A549 (cell line): ENCODE measurements around the gene TCF23. TPM values are rescaled to one million over a fixed set of nuclear protein-coding genes. Genes with fewer than 3 reads are reported as not detected.
A peak's percentile ranks its signal among the peaks of the same experiment; 100 is the strongest.

Source experiments
- ATAC-seq, 2 experiments: fragments of 200-7000 bp in 1 of 2; fragments of >200 bp in 1 of 2; cut with Nextera tagmentation in 1 of 2; cut with Tn5 transposase in 1 of 2; 3 replicates each; pipeline versions ENCODE4 v1.8.0 to v1.9.1; 2018 to 2020; ENCODE audit warnings: mild to moderate bottlenecking in 1 of 2, moderate library complexity in 1 of 2
- CTCF ChIA-PET: fragments of 300-600 bp; sonication (Branson Sonifier 250); formaldehyde crosslinking; extraction: SDS; loops from one replicate; lab custom pipeline; 2021; ENCODE audit warnings: antibody characterized with exemption, inconsistent platforms; lab: Yijun Ruan, JAX
- POLR2A ChIA-PET: fragments of 350-600 bp; formaldehyde crosslinking; extraction: SDS; loops from one replicate; lab custom pipeline; 2021; ENCODE audit warnings: antibody characterized with exemption, inconsistent platforms; lab: Yijun Ruan, JAX
- DNase-seq, 2 experiments: peaks; one replicate each; pipeline versions ENCODE4 v3.0.0 to v3.0.0-alpha.2; 2011 to 2016; ENCODE audit warnings: low read depth in 1 of 2, low spot score in 1 of 2
- FAIRE-seq: peaks from 2 replicates; lab custom pipeline; 2011; peaks lifted over from hg19 to GRCh38; lab: Jason Lieb, UNC
- H3K27ac ChIP-seq, 2 experiments: fragments of >200 bp; sonication (Bioruptor Twin); formaldehyde crosslinking; 3 replicates each; pipeline ENCODE4 v1.5.1; 2016 to 2017
- H3K4me1 ChIP-seq: fragments of >200 bp; sonication (Bioruptor Twin); formaldehyde crosslinking; 3 replicates; pipeline ENCODE4 v1.6.1; 2016
- H3K4me2 ChIP-seq: fragments of >200 bp; sonication (Bioruptor Twin); formaldehyde crosslinking; 3 replicates; pipeline ENCODE4 v1.6.1; 2016
- H3K4me3 ChIP-seq: fragments of >200 bp; sonication (Bioruptor Twin); formaldehyde crosslinking; 3 replicates; pipeline ENCODE4 v1.5.1; 2016
- H3K9me3 ChIP-seq: fragments of >200 bp; sonication (Bioruptor Twin); formaldehyde crosslinking; 3 replicates; pipeline ENCODE4 v1.6.1; 2016
- BHLHE40 ChIP-seq: IDR thresholded peaks from 2 replicates; pipeline ENCODE4 v1.6.1; 2012; ENCODE audit warnings: low read depth, low read length, inconsistent platforms
- CHD4 ChIP-seq: fragments of 200-600 bp; sonication (generic); IDR thresholded peaks from 2 replicates; pipeline ENCODE4 v1.6.1; 2016; ENCODE audit warnings: antibody characterized with exemption, mild to moderate bottlenecking, borderline replicate concordance
- EP300 ChIP-seq, 2 experiments: fragments of >200 bp; sonication (Bioruptor Twin); formaldehyde crosslinking; IDR thresholded peaks; 2 replicates in 1 of 2; 3 replicates in 1 of 2; pipeline ENCODE4 v1.6.1; 2016 to 2017
- ESRRA ChIP-seq: fragments of 150-350 bp; IDR thresholded peaks from 2 replicates; pipeline ENCODE4 v1.6.1; 2014; ENCODE audit warnings: mild to moderate bottlenecking, low read length, borderline replicate concordance
- FOXS1 ChIP-seq: fragments of 250-450 bp; sonication (Bioruptor Pico); IDR thresholded peaks from 2 replicates; pipeline ENCODE4 v1.5.0; 2020; ENCODE audit warnings: mild to moderate bottlenecking, moderate library complexity
- GATA3 ChIP-seq: IDR thresholded peaks from 2 replicates; pipeline ENCODE4 v1.6.1; 2012; ENCODE audit warnings: borderline replicate concordance
- HOXB5 ChIP-seq: fragments of 250-450 bp; sonication (Bioruptor Pico); IDR thresholded peaks from 2 replicates; pipeline ENCODE4 v1.5.0; 2020; ENCODE audit warnings: mild to moderate bottlenecking, moderate library complexity
- JUN ChIP-seq, 2 experiments: fragments of >200 bp; sonication (Bioruptor Twin); formaldehyde crosslinking; IDR thresholded peaks; 2 replicates in 1 of 2; 3 replicates in 1 of 2; pipeline ENCODE4 v1.6.1; 2016 to 2017
- JUNB ChIP-seq: fragments of >200 bp; sonication (Bioruptor Twin); formaldehyde crosslinking; IDR thresholded peaks from 2 replicates; pipeline ENCODE4 v1.6.1; 2016
- MAZ ChIP-seq: fragments of 150-350 bp; IDR thresholded peaks from 2 replicates; pipeline ENCODE4 v1.6.1; 2014; ENCODE audit warnings: antibody characterized with exemption, low read depth, low read length, borderline replicate concordance
- MYC ChIP-seq: IDR thresholded peaks from 2 replicates; pipeline ENCODE4 v1.6.1; 2012; ENCODE audit warnings: mild to moderate bottlenecking, inconsistent platforms, low read length, improper control_type of control experiment, borderline replicate concordance
- NFE2L2 ChIP-seq: fragments of 150-350 bp; conservative IDR thresholded peaks from 2 replicates; pipeline ENCODE4 v1.6.1; 2014; ENCODE audit warnings: low read length
- POLR2A ChIP-seq: IDR thresholded peaks from 2 replicates; pipeline ENCODE4 v1.6.1; 2012; ENCODE audit warnings: mild to moderate bottlenecking, low read length
- SMC3 ChIP-seq: fragments of >200 bp; sonication (Bioruptor Twin); formaldehyde crosslinking; IDR thresholded peaks from 3 replicates; pipeline ENCODE4 v1.6.1; 2018; ENCODE audit warnings: inconsistent platforms
- SREBF2 ChIP-seq: fragments of 450-650 bp; IDR thresholded peaks from 2 replicates; pipeline ENCODE4 v1.6.1; 2014; ENCODE audit warnings: mild to moderate bottlenecking, moderate library complexity
- TP53 ChIP-seq: fragments of 250-450 bp; sonication (Bioruptor Pico); IDR thresholded peaks from 2 replicates; pipeline ENCODE4 v1.5.0; 2021; ENCODE audit warnings: mild to moderate bottlenecking, moderate library complexity
- ZFP36 ChIP-seq: fragments of 450-650 bp; IDR thresholded peaks from 2 replicates; pipeline ENCODE4 v1.6.1; 2014; ENCODE audit warnings: borderline replicate concordance; ENCODE audit not compliant: partially characterized antibody
- WGBS: methylation state at CpG from one replicate; pipeline ENCODE4 v1.1.6; 2017; ENCODE audit errors: missing lambda C conversion rate; 5-methylcytosine and 5-hydroxymethylcytosine counted together
- polyA plus RNA-seq, 4 experiments: library from polyadenylated mRNA; depleted of rRNA in 3 of 4; stranded (reverse); fragments of >200 nt; fragmentation: RNase III in 1 of 4; extraction: RNeasy Plus Mini Kit Qiagen cat#74134 plus additional on column Dnase treatment in 1 of 4; gene quantifications; 2 replicates in 3 of 4; 3 replicates in 1 of 4; pipeline ENCODE4 v1.2.3, GENCODE V29; 2011 to 2017
- TF ChIP-seq, protein P1 (sequence below): IDR thresholded peaks from 2 replicates; pipeline ENCODE4 v1.6.1; 2012
- TF ChIP-seq, protein P2 (sequence below): IDR thresholded peaks from 2 replicates; pipeline ENCODE4 v1.6.1; 2012; ENCODE audit warnings: low read depth, borderline replicate concordance
- TF ChIP-seq, protein P3 (sequence below): fragments of >200 bp; sonication (Bioruptor Twin); formaldehyde crosslinking; IDR thresholded peaks from 3 replicates; pipeline ENCODE4 v1.5.1; 2016
- TF ChIP-seq, protein P4 (sequence below): fragments of >200 bp; sonication (Bioruptor Twin); formaldehyde crosslinking; IDR thresholded peaks from 3 replicates; pipeline ENCODE4 v1.6.1; 2016
- TF ChIP-seq, protein P5 (sequence below): fragments of 250-450 bp; sonication (Bioruptor Pico); IDR thresholded peaks from 2 replicates; pipeline ENCODE4 v1.5.0; 2021; ENCODE audit warnings: mild to moderate bottlenecking, moderate library complexity, borderline replicate concordance

TCF23 gene
- polyA plus RNA-seq, 2 of the 4 experiments (the other 2 are of a cell fraction), result not detected

DNA sequence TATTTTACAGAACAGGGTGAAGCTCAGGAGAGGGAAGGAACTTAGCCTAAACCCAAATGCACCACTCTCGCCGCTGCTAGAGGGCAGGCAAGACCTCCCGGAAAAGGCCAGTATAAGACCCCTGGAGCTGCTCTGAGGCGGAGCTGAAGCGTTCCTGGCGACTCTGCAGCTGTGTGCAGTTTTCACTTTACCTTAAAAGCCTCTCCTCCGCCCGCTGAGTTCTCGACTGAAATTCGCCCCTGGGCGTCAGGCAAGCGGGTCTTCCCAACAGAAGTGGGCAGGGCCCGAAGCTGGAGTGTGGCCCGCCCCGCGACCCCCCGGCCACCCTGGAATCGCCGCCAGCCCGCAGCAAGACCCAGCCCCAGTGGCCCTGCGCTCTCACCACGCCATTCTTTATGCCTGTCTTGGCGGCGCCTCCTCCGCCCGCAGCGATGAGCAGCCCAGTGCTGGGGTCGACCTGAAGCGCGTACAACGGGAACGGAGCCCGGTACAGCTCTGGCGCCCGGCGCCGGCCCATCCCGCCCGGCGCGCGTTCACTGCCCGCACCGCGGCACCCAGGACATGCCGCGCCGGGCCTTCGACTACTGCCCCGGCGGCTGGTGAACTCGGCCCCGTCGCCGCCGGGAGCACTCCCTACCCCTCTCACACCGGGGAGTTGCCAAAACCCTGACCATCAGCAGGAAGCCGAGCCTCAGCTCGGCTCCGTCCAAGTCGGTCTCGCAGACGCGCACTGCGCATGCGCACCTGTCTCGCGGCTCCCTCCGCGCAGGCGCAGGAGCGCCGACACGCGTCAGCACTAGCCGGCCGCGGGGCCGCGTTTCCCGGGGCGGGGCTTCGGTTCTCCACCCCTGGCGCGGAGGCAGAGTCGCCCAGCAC is 14.7 kb upstream of the TCF23 start, which contains the start of gene PREB (continued):
- TF ChIP-seq, protein P1, sequence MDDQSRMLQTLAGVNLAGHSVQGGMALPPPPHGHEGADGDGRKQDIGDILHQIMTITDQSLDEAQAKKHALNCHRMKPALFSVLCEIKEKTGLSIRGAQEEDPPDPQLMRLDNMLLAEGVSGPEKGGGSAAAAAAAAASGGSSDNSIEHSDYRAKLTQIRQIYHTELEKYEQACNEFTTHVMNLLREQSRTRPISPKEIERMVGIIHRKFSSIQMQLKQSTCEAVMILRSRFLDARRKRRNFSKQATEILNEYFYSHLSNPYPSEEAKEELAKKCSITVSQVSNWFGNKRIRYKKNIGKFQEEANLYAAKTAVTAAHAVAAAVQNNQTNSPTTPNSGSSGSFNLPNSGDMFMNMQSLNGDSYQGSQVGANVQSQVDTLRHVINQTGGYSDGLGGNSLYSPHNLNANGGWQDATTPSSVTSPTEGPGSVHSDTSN, result no peak; the same call in 1 of the 2 replicates
- TF ChIP-seq BHLHE40 (no peak), NFE2L2 (no peak), SREBF2 (no peak)
- TF ChIP-seq, all 56 proteins: peak for 6

DNA sequence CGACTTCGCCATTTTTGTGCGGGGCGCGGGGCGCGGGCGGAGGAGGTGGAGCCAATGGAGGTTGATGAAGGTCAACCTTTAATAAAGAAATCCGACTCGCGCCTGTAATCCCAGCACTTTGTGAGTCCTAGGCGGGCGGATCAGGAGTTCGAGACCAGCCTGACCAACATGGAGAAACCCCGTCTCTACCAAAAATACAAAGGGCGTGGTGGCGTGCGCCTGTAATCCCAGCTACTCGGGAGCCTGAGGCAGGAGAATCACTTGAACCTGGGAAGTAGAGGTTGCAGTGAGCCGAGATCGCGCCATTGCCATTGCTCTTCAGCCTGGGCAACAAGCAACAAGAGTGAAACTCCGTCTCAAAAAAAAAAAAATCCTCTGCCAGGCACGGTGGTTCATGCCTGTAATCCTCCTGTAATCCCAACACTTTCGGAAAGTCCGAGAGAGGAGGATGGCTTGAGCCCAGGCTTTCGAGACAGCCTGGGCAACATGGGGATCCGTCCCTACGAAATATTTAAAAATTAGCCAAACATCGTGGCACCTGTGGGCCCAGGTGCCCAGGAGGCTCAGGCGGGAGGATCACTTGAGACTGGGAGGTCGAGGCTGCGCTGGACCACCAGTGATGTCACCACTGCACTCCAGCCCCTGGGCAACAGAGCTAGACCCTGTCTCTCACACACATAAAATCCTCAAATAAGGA is 13.9 kb upstream of the TCF23 start:
- 47% methylated on average over 33 of the region's 33 CpGs for WGBS
- no peak; a peak in 1 of 6 replicates for ATAC-seq
- POLR2A ChIA-PET, result interaction anchor here (1.3 to 2.6 kb wide), 3 partner anchors 11 to 77 kb away, joined by 3 to 17 read pairs (median 5); partner anchors contain the start of genes ABHD1, ATRAID, OST4 and SLC5A6
- no peak for FAIRE-seq
- TF ChIP-seq, protein P2, sequence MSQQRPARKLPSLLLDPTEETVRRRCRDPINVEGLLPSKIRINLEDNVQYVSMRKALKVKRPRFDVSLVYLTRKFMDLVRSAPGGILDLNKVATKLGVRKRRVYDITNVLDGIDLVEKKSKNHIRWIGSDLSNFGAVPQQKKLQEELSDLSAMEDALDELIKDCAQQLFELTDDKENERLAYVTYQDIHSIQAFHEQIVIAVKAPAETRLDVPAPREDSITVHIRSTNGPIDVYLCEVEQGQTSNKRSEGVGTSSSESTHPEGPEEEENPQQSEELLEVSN, result peak; percentile 31; the same call in 1 of the 2 replicates
- no peak for TF ChIP-seq GATA3
- no peak for TF ChIP-seq MAZ
- 0 out of 2 replicates have a peak, but pooled peaks have one; percentile 63 for TF ChIP-seq CHD4
- TF ChIP-seq, protein P3, sequence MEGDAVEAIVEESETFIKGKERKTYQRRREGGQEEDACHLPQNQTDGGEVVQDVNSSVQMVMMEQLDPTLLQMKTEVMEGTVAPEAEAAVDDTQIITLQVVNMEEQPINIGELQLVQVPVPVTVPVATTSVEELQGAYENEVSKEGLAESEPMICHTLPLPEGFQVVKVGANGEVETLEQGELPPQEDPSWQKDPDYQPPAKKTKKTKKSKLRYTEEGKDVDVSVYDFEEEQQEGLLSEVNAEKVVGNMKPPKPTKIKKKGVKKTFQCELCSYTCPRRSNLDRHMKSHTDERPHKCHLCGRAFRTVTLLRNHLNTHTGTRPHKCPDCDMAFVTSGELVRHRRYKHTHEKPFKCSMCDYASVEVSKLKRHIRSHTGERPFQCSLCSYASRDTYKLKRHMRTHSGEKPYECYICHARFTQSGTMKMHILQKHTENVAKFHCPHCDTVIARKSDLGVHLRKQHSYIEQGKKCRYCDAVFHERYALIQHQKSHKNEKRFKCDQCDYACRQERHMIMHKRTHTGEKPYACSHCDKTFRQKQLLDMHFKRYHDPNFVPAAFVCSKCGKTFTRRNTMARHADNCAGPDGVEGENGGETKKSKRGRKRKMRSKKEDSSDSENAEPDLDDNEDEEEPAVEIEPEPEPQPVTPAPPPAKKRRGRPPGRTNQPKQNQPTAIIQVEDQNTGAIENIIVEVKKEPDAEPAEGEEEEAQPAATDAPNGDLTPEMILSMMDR, result no peak
- peak in 1 of 2 experiments; percentile 8; a peak in 1 of 5 replicates for TF ChIP-seq JUN (IDR thresholded peaks at IDR 0.05)
- DNase-seq, result no peak
- H3K4me3 ChIP-seq, result peak overlapping the region; percentile 89
- H3K4me2 ChIP-seq, result peak overlapping the region; percentile 64
- CTCF ChIA-PET, result interaction anchor here (0.6 to 3.4 kb wide), 7 partner anchors 11 to 145 kb away, joined by 3 to 25 read pairs (median 5); partner anchors contain the start of gene ABHD1
- H3K4me1 ChIP-seq, result peaks cover 11% of the 10 kb centered on the region
- H3K27ac ChIP-seq, result peak overlapping the region; percentile 65 to 91
- no peaks in the 10 kb centered on the region for H3K9me3 ChIP-seq

DNA sequence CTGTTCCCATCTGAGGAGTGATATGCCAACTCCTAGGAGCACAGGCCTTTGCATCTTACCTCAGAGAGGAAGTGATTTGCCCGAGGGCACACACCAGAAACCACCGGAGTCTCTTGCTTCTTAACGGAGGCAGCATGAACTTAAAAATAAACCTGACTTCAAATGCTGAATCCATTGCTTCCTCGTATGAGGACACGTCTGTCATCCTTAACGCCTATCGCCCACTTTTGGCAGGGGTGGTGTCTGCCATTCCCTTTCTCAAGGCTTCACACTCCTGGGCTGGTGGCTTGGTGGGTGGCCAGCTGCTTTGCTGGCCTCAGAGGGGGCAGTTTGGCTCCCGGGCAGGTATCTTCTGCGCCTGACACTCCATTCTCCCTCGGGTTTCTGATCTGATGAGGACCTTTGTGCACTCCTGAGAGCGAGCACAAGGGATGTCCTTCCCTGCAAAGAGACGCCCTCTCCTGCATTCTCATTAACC is 13.3 kb upstream of the TCF23 start:
- ChIA-PET CTCF (interaction anchor here (0.6 to 2.3 kb wide), 4 partner anchors 17 to 62 kb away, joined by 3 to 7 read pairs (median 6); no protein-coding TSS in a partner anchor), POLR2A (interaction anchor here (2.6 kb wide), 1 partner anchor 12 kb away, joined by 17 read pairs; the partner anchor contains the start of gene ABHD1)
- WGBS, result 88% methylated on average over 12 of the region's 12 CpGs
- ATAC-seq, result no peak
- Histone ChIP-seq H3K4me3 (no peak overlapping the region), H3K4me1 (peaks cover 11% of the 10 kb centered on the region), H3K9me3 (no peaks in the 10 kb centered on the region), H3K27ac (peak overlapping the region in 1 of 2 experiments; percentile 91; a peak in 3 of 6 replicates), H3K4me2 (no peak overlapping the region)
- FAIRE-seq, result no peak
- TF ChIP-seq SMC3, result no peak
- TF ChIP-seq FOXS1 (CRISPR knock-in tag), result no peak
- TF ChIP-seq MYC, result no peak
- TF ChIP-seq HOXB5 (CRISPR knock-in tag), result no peak
- no peak for TF ChIP-seq TP53 (CRISPR knock-in tag)
- TF ChIP-seq POLR2A, result no peak
- TF ChIP-seq MAZ, result no peak
- TF ChIP-seq JUNB, result no peak
- TF ChIP-seq, protein P4, sequence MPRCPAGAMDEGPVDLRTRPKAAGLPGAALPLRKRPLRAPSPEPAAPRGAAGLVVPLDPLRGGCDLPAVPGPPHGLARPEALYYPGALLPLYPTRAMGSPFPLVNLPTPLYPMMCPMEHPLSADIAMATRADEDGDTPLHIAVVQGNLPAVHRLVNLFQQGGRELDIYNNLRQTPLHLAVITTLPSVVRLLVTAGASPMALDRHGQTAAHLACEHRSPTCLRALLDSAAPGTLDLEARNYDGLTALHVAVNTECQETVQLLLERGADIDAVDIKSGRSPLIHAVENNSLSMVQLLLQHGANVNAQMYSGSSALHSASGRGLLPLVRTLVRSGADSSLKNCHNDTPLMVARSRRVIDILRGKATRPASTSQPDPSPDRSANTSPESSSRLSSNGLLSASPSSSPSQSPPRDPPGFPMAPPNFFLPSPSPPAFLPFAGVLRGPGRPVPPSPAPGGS, result no peak
- TF ChIP-seq, protein P3, result no peak
- no peak for TF ChIP-seq ZFP36
- no peak for TF ChIP-seq JUN (IDR thresholded peaks at IDR 0.05)
- TF ChIP-seq EP300 (IDR thresholded peaks at IDR 0.05), result no peak
- TF ChIP-seq SREBF2, result no peak
- TF ChIP-seq ESRRA, result no peak
- TF ChIP-seq, protein P5, sequence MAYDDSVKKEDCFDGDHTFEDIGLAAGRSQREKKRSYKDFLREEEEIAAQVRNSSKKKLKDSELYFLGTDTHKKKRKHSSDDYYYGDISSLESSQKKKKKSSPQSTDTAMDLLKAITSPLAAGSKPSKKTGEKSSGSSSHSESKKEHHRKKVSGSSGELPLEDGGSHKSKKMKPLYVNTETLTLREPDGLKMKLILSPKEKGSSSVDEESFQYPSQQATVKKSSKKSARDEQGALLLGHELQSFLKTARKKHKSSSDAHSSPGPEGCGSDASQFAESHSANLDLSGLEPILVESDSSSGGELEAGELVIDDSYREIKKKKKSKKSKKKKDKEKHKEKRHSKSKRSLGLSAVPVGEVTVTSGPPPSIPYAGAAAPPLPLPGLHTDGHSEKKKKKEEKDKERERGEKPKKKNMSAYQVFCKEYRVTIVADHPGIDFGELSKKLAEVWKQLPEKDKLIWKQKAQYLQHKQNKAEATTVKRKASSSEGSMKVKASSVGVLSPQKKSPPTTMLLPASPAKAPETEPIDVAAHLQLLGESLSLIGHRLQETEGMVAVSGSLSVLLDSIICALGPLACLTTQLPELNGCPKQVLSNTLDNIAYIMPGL (CRISPR knock-in tag), result no peak
- no peak for DNase-seq
